Kidney (tissue), 14 donors: Measurements from ENCODE around the gene CRYL1. TPM values are rescaled to one million over a fixed set of nuclear protein-coding genes. Genes with fewer than 3 reads are reported as not detected.
A peak's percentile ranks its signal among the peaks of the same experiment; 100 is the strongest.

Source experiments
- DNase-seq, 5 donors: peaks; one replicate each; pipeline ENCODE4 v3.0.0-alpha.2; 2013 to 2020
- FAIRE-seq: peaks from 2 replicates; lab custom pipeline; 2012; peaks lifted over from hg19 to GRCh38; lab: Jason Lieb, UNC
- H3K27ac ChIP-seq, 2 donors: one replicate each; pipeline ENCODE4 v1.7.0; 2013; ENCODE audit warnings: low read depth in 2 of 2, low read length in 2 of 2, inconsistent platforms in 1 of 2
- H3K27me3 ChIP-seq: one replicate; pipeline ENCODE4 v1.7.1; 2013; ENCODE audit warnings: low read length, inconsistent platforms; ENCODE audit not compliant: control insufficient read depth, insufficient read depth
- H3K36me3 ChIP-seq, 3 donors: one replicate each; pipeline versions ENCODE4 v1.7.0 to v1.7.1; 2013; ENCODE audit warnings: low read length in 3 of 3, control low read depth in 1 of 3, inconsistent platforms in 1 of 3; ENCODE audit not compliant: insufficient read depth in 3 of 3, control insufficient read depth in 2 of 3
- H3K4me1 ChIP-seq, 3 donors: one replicate each; pipeline versions ENCODE4 v1.7.0 to v1.7.1; 2013; ENCODE audit warnings: low read length in 3 of 3, inconsistent platforms in 1 of 3, low read depth in 1 of 3; ENCODE audit not compliant: control insufficient read depth in 2 of 3, insufficient read depth in 2 of 3
- H3K4me3 ChIP-seq, 3 donors: one replicate each; pipeline versions ENCODE4 v1.7.0 to v1.8.1; 2013; ENCODE audit warnings: low read length in 3 of 3, control low read depth in 1 of 3, inconsistent platforms in 1 of 3
- H3K9ac ChIP-seq, 3 donors: one replicate each; pipeline versions ENCODE4 v1.7.0 to v1.7.1; 2013; ENCODE audit warnings: low read length in 3 of 3, control low read depth in 1 of 3, inconsistent platforms in 1 of 3
- H3K9me3 ChIP-seq, 3 donors: one replicate each; pipeline versions ENCODE4 v1.7.0 to v1.7.1; 2013; ENCODE audit warnings: low read length in 3 of 3, control low read depth in 1 of 3, inconsistent platforms in 1 of 3; ENCODE audit not compliant: control insufficient read depth in 2 of 3, insufficient read depth in 1 of 3
- CTCF ChIP-seq: IDR thresholded peaks from 3 replicates; pipeline ENCODE4 v1.5.1; 2012; ENCODE audit warnings: mild to moderate bottlenecking, moderate library complexity, borderline replicate concordance; ENCODE audit not compliant: insufficient read depth; ENCODE audit errors: extremely low read depth
- intact Hi-C: fragments of 100-400 bp; cut with DNase I; formaldehyde crosslinking; loops from one replicate; pipeline ENCODE4 v1.11.1; 2022
- polyA plus RNA-seq: library from polyadenylated mRNA; stranded (reverse); fragments of 350-450 nt; fragmentation: Illumina TruSeq; extraction: RNeasy Lipid Tissue Mini Kit (QIAGEN cat#74804); gene quantifications from one replicate; pipeline ENCODE4 v1.2.3, GENCODE V29; 2014; ENCODE audit warnings: low read depth, low replicate concordance; ENCODE audit not compliant: insufficient read depth
- total RNA-seq: library from RNA; stranded (reverse); fragmentation: NEBNext Ultra II Directional; extraction: Animal tissue kit (Norgen Biotek cat#: 25700); gene quantifications from one replicate; pipeline ENCODE4 v1.2.1, GENCODE V29; 2021
- donor health status: control.
- donor health status: control.
- donor health status: control.
- donor health status: control.
- donor health status: control.
- donor health status: DM: yes; HTN: yes; CAD: no.
- donor health status: Normal renal cell carcinoma (clear cell type).

CRYL1 gene
- total and polyA plus RNA-seq, 2 donors from 2014 or later = 130 to 462 TPM

DNA sequence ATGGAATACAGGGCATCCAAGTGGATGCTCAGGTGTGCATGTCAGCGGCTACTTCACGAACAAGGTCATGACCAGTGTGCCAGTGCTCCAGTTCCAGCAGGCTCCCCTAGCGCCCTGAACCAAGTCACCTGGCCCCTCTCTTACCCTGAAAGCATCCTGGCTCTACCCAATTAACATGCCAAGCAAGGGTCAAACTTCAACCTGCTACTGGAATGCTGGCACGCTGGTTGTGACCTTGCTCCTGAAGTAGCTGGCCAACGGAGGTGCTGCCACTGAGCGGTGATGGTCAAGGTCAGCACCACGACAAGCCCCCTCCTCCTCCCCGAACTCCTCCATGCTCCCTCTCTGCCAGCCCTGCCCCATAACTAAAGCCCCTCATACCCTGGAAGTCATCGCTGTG, 96.0 kb downstream of the CRYL1 start:
- H3K4me3 ChIP-seq = no peak overlapping the region
- no peaks in the 10 kb centered on the region for H3K27me3 ChIP-seq
- FAIRE-seq (no peak), DNase-seq (no peak)
- H3K9ac ChIP-seq = no peak overlapping the region
- H3K9me3 ChIP-seq = no peaks in the 10 kb centered on the region
- H3K27ac ChIP-seq = peak overlapping the region in 1 of 2 donors; percentile 57
- H3K36me3 ChIP-seq = peaks cover 0 to 35% (median 19%) of the 10 kb centered on the region in 3 donors
- TF ChIP-seq CTCF = no peak
- H3K4me1 ChIP-seq = peaks cover 0 to 14% (median 7%) of the 10 kb centered on the region in 3 donors
- intact Hi-C loops = no loop called here

GRCh38 chr13:20428666-20429644, 96.7 kb downstream of the CRYL1 start:
- TF ChIP-seq CTCF = no peak
- Histone ChIP-seq H3K27ac (peak overlapping the region in 1 of 2 donors; percentile 57), H3K9me3 (no peaks in the 10 kb centered on the region), H3K4me3 (no peak overlapping the region), H3K4me1 (peaks cover 0 to 14% (median 7%) of the 10 kb centered on the region in 3 donors), H3K9ac (no peak overlapping the region), H3K36me3 (peaks cover 0 to 37% (median 24%) of the 10 kb centered on the region in 3 donors), H3K27me3 (no peaks in the 10 kb centered on the region)
- FAIRE-seq (no peak), DNase-seq (no peak)
- intact Hi-C loops = no loop called here

- Histone ChIP-seq H3K4me3 (no peak overlapping the region), H3K36me3 (peaks cover 0 to 32% (median 26%) of the 10 kb centered on the region in 3 donors), H3K9ac (no peak overlapping the region), H3K4me1 (peaks cover 0 to 14% (median 7%) of the 10 kb centered on the region in 3 donors), H3K27ac (no peak overlapping the region), H3K9me3 (no peaks in the 10 kb centered on the region), H3K27me3 (no peaks in the 10 kb centered on the region)
- no peak for TF ChIP-seq CTCF
- DNase-seq (no peak), FAIRE-seq (no peak)
- intact Hi-C loops = no loop called here
These were observed 98.8 kb downstream of the CRYL1 start for GRCh38 chr13:20426766-20427448.
